Stimulated activated CD8-positive, alpha-beta memory T cell treated with anti-CD3 and anti-CD28 coated beads, Interleukin-7, amount 100 ng/mL, for 48 hours (primary cell): ENCODE results near the gene RFX6.

Experiments
- DNase-seq, 2 donors: peaks; one replicate each; pipeline ENCODE4 v3.0.0-alpha.2; 2020; ENCODE audit warnings: low read depth in 1 of 2; ENCODE audit errors: extremely low read depth in 1 of 2

RFX6 gene

GRCh38 chr6:116966675-116967576 lies 89.9 kb downstream of the RFX6 start:
- no peak for DNase-seq

- no peak for DNase-seq
Observed at GRCh38 chr6:116969211-116969863, 92.3 kb downstream of the RFX6 start.

DNA sequence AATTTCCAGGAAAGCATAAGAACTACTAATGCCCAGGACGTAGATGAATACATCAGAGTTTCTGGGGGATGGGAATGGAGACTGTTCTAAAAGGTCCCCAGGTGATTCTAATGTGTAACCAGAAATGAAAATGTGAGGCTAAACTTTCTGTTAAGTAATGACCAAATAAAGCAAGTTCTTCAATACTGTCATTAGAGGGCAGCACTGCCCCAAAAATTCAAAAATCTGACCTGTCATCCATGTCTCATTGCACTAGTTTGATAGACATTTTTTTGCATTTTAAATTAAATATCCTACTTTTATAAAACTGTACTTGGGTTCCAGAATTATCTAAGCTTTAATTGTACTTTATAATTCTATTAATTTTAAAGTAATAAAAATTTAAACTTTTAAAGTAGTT lies 94.9 kb downstream of the RFX6 start:
- DNase-seq = no peak

DNA sequence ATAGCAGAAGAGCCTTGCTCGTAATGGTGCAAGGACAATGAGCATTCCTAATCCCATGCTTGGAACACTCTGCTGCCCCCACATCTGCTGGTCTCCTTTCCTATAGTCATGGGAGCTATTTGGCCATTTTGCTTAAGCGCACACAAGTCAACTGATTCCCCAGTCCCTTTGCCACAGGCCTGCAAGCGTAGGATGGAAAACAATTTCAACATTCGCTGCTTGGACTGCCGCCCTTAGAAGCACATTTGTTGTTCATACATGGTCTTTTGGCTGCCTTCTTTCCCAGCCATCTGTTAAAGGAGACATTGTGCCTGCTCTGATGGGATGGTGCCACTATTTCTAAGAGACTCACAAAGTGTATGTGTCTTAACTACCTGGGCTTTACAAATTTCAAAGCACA lies 96.9 kb downstream of the RFX6 start:
- DNase-seq = no peak

GRCh38 chr6:116974526-116975316 lies 97.7 kb downstream of the RFX6 start:
- no peak for DNase-seq

GRCh38 chr6:116975600-116975999 lies 98.6 kb downstream of the RFX6 start:
- DNase-seq = no peak

GRCh38 chr6:116979560-116979959 lies 102.5 kb downstream of the RFX6 start:
- DNase-seq = no peak
